Right hindlimb (tissue), 1 donor: Measurements from ENCODE around the gene ATP6V0A4.
A peak's percentile ranks its signal among the peaks of the same experiment; 100 is the strongest.
"Not testable (repeated sequence)": the region's sequence is repeated elsewhere in the genome, so short reads cannot be mapped to it uniquely, and the experiment has no call there.

Experiments
- DNase-seq: peaks from one replicate; pipeline ENCODE4 v3.0.0-alpha.2; 2018

The ATP6V0A4 gene

DNA sequence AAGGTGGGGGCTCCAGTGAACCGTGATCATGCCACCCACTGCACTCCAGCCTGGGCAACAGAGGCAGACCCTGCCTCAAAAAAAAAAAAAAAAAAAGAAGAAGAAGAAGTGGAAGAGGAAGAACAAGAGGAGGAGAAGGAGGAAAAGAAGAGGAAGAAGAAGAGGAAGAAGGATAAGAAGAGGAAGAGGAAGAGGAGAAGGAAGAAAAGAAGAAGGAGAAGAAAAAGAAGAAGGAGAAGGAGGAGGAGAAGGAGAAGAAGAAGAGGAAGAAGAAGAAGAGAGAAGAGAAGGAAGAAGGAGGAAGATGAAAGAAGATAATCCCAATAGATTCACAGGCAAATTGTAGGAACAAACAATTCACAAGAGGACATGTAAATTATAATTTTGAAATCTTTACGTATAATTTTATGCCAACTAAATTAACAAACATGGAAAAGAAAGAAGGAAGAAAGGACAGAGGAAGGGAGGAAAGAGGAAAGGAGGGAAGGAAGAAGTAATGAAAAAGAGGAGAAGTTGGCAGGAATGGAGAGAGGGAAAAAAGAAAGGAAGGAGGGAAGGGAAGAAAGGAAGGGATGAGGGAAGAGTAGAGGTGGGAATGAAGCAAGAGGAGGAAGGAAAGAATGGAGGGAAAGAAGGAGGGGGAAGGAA, 100.3 kb downstream of the ATP6V0A4 start:
- DNase-seq, result no peak

DNA sequence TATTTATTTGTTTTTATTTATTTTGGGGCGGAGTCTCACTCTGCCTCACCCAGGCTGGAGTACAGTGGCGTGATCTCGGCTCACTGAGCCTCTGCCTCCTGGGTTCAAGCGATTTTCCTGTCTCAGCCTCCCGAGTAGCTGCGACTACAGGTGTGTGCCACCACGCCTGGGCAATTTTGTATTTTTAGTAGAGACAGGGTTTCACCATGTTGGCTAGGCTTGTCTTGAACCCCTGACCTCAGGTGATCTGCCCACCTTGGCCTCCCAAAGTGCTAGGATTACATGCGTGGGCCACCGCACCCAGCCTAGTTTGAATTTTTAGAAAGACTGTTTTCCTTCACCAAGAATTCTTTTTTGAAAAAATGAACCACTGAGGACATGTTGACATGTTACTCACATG, 102.2 kb downstream of the ATP6V0A4 start:
- not testable (repeated sequence) for DNase-seq

DNA sequence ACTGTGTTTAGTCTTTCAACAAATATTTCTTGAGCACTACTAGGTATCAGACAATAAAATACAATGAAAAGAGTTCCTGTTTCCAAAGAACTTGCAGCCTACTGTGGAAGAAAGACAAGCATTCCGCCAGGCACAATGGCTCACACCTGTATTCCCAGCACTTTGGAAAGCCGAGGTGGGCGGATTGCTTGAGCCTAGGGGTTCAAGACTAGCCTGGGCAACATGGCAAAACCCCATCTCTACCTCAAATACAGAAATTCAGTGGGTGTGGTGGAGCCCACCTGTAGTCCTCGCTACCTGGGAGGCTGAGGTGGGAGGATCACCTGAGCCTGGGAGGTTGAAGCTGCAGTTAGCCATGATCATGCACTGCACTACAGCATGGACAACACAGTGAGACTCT, 102.9 kb downstream of the ATP6V0A4 start:
- no peak for DNase-seq

DNA sequence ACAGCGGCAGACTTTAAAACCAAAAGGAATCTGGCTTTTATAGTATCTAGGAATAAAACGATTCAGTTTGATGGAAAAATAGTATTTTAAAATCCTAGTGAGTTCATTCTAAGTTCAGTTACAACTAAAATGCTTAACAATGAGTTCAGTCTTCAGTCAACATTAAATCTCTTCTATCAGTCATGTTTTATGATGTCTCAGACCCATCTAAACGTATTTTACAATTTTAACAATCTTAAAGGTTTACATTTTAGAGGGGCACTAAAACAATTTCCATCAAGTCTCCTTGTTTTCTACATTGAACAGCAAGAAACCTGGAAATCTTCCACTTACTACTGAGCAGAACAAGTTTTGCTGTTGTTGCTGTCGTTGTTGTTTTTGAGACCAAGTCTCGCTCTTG, 106.8 kb downstream of the ATP6V0A4 start:
- no peak for DNase-seq

DNA sequence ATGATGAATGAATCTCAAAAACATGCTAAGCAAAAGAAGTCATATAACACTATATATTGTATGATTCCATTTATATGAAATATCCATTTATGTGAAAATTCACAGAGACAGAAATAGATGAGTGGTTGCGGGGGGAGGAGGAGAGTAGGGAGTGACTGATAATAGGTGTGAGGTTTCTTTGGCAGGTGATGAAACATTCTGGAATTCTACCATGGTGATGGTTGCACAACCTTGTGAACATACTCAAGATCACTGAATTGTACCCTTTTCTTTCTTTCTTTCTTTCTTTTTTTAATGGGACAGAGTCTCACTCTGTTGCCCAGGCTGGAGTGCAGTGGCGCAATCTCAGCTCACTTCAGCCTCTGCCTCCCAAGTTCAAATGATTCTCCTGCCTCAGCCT, 107.5 kb downstream of the ATP6V0A4 start:
- no peak for DNase-seq

DNA sequence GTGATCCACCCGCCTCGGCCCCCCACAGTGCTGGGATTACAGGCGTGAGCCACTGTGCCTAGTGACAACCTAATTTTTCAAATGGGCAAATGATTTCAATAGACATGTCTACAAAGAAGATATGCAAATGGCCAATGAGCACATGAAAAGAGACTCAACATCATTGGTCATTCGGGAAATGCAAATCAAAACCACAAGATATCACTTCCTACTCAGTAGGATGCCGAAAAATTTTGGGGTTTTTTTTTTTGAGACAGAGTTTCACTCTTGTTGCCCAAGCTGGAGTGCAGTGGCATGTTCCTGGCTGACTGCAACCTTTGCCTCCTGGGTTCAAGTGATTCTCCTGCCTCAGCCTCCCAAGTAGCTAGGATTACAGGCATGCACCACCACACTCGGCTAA, 110.0 kb downstream of the ATP6V0A4 start:
- not testable (repeated sequence) for DNase-seq

DNA sequence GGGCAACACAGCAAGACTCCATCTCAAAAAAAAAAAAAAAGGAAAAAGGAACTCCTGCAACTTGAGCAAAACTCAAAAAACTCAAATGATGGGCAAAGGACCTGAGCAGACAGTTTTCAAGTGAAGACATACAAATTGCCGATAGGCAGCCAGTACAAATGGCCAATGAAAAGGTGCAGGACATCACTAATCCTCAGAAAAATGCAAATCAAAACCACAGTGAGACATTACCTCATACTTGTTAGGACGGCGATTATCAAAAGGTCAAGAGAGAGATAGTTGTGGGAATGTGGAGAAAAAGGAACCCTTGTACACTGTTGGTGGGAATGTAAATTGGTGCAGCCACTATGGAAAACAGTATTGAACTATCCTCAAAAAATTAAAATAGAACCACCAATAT, 113.7 kb downstream of the ATP6V0A4 start:
- DNase-seq, result no peak

DNA sequence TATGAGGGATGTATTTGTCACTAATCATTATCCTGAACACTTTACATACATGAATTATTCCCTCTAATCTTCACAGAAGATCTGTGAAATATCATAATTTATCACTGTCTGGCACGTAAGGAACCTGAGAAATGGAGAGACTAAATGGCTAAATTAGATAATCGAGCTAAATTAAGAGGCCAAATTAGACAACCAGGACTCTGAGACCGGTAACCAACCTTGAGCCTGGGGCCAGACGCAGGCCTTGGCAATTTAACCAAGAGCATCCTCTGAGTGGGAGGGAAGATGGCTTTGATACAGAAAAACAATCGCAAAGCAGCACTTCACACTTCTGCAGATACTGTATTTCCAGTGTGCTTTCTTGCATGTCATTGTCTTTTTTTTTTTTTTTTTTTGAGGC, 118.2 kb downstream of the ATP6V0A4 start:
- DNase-seq, result no peak

DNA sequence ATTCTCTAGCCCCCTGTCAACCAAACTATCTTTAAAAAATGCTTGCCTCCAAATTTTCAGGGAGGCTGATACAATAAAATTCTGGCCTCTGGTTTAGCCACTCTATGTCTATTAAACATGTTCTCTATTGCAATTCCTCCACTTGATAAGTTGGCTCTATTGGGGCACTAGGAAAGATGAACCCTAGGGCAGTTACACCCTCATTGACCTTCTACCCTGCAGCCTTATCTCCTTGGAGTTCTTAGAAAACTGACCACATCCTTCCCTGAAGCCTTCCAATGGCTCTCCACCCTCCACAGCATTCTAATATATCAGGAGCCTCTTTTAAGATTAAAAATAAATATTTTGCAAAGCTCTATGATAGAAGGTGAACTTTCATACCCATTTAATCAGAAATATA, 127.4 kb downstream of the ATP6V0A4 start:
- no peak for DNase-seq

DNA sequence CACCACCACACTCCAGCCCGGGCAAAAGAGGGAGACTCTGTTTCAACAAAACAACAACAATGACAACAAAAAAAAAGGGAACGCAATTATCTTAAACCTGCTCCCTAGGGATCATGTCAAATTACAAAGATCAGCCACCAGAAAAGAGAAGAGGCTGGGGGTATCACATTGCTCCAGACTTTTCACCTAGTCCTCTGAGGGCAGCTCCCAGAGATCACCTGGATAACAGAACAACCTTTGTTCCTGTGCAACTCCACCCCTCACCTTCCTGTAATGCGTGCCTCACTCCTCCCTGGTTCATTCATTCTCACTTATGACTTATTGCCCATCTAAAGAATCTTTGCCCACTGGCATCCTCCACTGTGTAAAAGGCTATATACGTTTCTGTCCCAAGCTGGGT, 128.6 kb downstream of the ATP6V0A4 start:
- DNase-seq, result no peak

DNA sequence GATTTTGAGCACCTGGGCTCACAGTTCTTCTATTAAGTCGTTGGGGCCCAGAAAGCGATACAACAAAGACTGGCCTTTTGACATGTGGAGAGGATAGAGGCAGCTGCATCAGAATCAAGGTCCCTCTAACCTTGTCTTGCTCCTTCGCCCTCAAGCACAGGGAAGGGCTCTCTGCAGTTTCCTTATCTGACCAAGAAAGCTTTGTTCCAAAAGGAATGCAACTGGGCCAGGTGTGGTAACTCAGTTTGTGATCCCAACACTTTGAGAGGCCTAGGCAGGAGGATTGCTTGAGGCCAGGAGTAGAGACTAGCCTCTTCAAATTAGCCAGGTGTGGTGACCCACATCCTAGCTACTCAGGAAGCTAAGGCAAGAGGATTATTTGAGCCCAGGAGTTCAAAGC, 129.1 kb downstream of the ATP6V0A4 start:
- no peak for DNase-seq

DNA sequence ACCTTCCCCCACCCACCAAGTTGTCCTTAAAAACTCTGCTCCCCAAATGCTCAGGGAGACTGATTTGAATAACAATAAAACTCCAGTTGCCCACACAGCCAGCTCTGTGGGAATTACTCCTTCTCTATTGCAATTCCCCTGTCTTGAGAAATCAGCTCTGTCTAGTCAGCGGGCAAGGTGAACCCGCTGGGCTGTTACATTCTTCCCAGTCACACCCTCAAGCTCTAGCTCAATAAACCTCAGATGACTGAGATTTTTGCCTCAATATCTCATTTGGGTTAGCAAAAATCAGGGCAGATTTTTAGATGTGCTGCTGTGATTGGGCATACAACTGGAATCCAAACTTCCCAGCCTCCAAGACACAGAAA, 129.8 kb downstream of the ATP6V0A4 start:
- DNase-seq, result no peak

DNA sequence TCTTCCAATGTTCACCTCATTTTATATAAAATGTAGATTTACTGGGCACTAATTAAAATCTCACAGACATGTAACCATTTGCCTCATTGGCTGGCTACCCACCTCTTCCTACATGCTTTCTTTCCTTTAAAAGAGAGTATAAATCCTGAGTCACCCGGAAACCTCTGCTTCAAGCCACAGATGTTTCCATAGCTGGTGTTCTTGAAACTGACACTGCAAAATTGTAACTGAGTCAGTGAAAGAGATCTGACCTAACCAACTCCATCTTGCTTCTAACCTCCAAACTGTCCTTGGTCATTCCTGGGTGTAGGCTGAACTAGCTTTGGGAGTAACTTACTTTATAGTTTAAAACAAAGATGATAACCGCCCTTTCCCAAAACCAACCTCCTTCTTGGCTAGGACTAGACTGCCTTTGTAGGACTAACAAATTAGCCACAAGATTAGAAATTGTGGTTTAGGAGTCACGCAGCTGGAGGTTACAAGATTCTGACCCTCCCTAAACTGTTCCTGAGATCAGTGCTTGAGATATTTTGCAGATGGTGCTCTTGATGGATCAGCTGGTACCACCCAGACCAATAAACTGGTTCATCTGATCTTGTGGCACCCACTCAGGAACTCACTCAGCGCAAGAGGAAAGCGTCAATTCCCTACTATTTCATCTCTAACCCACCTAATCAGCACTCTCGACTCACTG, 130.3 kb downstream of the ATP6V0A4 start:
- no peak for DNase-seq

DNA sequence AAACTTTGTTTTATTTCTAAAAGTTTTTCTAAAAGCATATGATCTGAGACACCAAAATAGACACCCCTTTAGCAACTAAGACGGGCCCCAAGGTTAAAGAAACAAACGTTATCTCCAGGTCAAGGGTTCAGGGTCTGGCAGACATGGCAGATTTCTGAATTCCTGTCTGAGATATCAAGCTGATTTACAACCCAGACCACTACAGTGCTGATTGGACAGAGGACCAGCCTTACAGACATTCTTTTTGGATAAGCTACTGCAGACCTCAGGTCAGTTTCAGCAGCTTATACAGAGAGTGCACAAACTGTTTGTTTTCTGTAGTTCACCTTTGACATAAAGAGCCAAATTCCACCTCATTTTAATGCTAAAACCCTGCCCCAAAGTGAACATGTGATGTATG, 131.6 kb downstream of the ATP6V0A4 start:
- DNase-seq, result no peak

DNA sequence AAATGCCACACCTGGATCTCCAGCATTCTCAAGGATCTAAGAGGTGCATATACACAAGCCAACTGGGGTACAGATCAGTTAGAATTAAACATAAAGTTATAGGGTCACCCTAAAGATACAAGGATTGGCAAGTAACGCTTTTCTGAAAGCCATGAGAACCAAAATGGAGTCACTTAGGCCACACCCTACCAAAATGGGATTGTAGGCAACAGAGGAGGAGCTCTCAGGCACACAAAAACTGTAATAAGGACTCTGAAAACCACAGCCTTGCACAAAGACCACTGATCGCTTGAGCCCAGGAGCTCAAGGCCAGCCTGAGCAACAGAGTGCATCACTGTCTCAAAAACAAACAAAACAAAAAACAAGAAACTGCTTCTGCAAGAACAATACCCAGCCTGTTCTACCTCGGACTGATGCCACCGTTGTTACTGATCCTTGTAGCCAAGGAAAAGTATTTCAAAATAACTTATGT, 132.3 kb downstream of the ATP6V0A4 start:
- DNase-seq, result no peak

DNA sequence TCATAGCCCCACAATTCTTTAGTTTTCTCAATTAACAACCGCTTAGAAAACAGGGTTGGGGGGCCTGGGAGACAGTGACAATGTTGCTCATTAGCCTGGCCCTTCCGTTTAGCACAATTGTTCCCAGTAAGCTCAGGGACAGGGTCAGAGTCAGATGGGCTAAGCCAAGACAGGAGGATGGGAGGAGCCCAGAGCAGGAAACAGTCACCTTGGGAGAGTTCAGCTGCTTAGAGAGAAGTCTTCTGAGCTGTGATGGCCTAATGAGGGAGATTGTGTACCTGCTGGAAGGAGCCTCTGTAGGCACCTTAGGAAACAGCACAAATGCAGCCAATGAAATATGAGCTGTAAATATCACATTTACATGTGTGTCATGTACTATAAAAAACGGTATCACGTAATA, 132.7 kb downstream of the ATP6V0A4 start:
- DNase-seq, result no peak

DNA sequence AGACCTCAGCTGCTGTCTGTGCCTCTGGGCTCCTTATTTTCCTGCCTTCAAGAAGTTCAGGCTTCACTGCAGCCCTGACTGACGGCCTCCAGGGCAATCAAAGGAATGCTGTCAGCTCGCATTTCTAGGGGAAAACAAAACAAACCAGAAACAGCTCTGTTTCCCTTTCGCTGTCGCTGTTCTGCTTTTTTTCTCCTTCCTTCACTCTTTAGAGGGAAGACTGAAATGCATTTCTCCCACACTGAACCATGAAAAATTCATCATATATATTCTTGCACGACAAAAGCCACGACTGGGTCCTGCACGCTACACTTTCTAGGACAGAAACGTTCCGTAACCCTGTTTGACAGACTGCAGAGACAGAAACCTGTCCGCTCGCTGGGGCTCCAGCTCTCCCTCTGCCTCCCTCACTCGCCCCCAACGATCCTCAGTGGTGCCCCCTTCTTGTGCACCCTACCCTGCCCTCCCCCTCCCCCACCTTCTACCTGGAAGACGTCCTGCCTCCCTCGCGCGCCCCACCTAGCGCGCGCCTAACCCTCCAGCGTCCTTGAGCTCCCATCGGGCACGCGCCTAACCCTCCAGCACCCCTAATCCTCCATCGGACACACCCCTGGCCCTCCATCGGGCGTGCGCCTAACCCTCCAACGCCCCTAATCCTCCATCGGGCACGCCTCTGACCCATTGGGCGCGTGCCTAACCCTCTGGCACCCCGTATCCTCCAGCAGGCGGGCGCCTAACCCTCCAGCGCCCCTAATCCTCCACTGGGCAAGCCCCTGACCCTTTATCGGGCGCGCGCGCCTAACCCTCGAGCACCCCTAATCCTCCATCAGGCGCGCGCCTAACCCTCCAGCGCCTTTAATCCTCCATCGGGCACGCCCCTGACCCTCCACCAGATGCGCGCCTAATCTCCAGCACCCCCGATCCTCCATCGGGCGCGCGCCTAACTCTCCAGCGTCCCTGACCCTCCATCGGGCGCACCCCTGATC, 134.0 kb downstream of the ATP6V0A4 start:
- peak; percentile 17 for DNase-seq

DNA sequence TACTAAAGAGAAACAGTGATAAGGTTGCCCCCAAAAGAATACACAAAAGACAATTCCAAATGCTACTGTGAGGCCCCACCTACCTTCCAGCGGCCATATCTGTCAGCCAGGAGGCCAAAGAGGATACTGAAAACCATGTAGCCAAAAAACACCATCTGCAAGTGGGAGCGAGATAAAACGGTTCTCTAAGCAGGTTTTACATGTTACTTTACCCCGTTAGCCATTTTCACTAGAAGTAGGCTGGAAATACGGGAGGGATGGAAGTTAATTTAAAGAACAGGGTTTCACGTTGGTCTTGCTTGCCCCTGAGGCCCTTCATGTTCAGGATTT, 135.0 kb downstream of the ATP6V0A4 start:
- DNase-seq, result no peak

DNA sequence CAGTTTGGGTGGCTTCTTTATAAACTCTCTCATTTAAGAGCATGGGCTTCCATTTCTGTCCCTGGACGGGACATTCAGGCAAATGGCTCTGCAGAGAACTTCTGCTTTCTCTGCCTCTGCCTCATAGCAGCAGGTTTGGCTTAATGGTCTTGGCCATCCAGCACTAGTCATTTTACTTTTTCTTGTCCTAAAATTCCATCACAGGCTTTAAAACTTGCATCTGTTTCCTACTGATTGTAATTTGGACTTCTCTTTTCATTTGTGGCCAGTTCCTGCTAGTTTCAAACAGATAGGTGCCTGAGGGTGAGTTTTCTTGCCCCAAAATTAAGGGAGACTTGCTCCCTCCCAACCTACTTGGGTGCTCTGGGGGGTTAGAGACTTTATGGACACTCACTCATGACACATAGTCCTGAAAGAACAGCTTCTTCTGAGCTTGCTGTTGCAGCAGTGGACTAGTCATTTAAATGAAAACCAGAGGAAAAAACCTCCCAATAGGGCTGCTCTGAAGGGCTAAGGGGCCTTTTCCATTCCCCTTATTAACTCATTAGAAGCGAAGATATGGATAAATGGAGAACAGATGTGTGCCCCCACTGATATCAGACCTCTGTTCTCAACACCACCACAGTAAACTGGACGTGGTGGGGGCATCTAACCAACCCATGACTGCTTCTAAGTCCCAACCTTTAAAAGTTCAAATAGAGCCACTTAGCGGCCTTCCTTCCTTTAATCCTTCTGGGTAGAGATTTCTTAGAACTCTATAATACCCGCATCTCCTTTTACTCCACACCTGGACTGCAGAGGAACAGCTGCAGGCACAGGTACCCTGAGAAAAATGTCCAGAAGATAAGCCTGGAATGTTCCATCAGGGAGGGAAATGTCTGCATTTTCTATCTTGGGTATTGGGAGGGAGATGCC, 135.7 kb downstream of the ATP6V0A4 start:
- DNase-seq, result no peak

DNA sequence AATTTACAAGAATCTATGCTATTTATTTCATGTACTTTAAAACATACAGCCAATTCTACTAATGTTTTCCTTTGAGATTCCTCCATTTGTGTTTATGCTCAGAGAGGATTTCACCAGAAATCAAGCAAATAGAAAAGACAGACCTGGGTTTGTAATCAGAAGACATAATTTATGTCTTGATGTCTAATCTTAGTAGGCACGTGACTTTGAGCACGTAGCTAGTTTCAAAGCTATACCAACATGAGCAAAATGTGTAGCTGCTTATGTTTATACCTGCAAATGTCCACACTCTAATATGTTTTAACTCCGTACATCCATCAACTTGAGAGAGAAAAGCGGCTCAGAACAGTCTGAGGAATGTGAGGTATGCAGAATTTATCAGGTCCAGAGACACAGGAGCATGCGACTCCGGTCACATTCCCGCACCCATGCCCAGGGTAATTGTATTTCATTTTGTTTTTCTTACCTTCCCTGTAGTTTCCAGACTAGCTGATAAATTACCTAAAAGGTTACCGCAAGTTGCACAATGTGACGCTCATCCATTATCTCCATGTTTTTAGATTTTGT, 136.8 kb downstream of the ATP6V0A4 start:
- no peak for DNase-seq

DNA sequence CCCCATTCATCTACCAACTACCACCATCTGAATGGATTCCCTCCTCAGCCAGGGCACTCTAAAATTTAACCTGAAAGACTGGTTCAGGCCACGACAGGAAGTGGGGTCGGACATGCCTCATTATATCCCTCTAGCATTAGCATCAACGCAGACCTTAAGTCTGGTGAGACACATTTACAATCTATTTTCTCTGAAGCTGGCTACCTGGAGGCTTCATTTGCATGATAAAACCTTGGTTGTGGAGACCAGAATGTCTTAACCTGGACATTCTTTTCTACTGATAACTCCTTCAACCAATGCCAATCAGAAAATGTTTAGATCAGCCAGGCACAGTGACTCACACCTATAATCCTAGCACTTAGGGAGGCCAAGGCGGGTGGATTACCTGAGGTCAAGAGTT, 139.1 kb downstream of the ATP6V0A4 start:
- DNase-seq, result no peak

DNA sequence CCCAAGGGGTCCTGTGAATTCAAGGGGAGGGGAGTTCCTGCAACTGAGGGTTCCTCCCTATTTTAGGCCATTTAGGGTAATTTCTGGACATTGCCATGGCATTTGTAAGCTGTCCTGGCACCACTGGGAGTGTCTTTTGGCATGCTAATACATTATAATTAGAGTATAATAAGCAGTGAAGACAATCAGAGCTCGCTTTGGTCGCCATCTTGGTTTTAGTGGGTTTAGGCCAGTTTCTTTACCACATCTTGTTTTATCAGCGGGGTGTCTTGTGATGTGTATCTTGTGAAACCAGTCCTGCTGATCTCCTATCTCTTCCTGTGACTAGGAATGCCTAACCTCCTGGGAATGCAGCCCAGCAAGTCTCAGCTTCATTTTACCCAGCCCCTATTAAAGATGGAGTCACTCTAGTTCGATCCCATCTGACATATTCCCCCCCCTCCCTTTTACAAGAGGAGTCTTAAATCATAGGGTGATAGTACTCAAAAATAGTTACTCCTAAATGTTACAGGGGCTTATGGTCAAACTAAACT, 140.1 kb downstream of the ATP6V0A4 start:
- DNase-seq, result no peak
